Karpas-422 (cell line): ENCODE data around the gene TRIP12. TPM values are rescaled to one million over a fixed set of nuclear protein-coding genes. Genes with fewer than 3 reads are reported as not detected.
"Not testable (repeated sequence)": the region's sequence is repeated elsewhere in the genome, so short reads cannot be mapped to it uniquely, and the experiment has no call there.

Experiments used
- DNase-seq: peaks from one replicate; pipeline ENCODE4 v3.0.0-alpha.2; 2015
- H2AFZ ChIP-seq: fragments of 200-600 bp; sonication (generic); 2 replicates; pipeline ENCODE4 v1.6.1; 2014; ENCODE audit warnings: antibody characterized with exemption, low read length, mixed read lengths
- H3K27ac ChIP-seq: fragments of 200-600 bp; sonication (generic); 2 replicates; pipeline ENCODE4 v1.5.1; 2014; ENCODE audit warnings: mild to moderate bottlenecking, low read length, moderate library complexity
- H3K27me3 ChIP-seq: fragments of 200-600 bp; sonication (generic); 2 replicates; pipeline ENCODE4 v1.6.1; 2014; ENCODE audit warnings: low read length, mixed read lengths
- H3K36me3 ChIP-seq: fragments of 200-600 bp; sonication (generic); 2 replicates; pipeline ENCODE4 v1.6.1; 2014; ENCODE audit warnings: low read length, mixed read lengths; ENCODE audit not compliant: insufficient read depth
- H3K4me1 ChIP-seq: fragments of 200-600 bp; sonication (generic); 2 replicates; pipeline ENCODE4 v1.6.1; 2014; ENCODE audit warnings: mild to moderate bottlenecking, low read length, mixed read lengths
- H3K4me2 ChIP-seq: fragments of 200-600 bp; sonication (generic); 2 replicates; pipeline ENCODE4 v1.6.1; 2014; ENCODE audit warnings: low read length, low read depth, mild to moderate bottlenecking; ENCODE audit not compliant: poor library complexity, severe bottlenecking
- H3K4me3 ChIP-seq: fragments of 200-600 bp; sonication (generic); 2 replicates; pipeline ENCODE4 v1.5.1; 2014; ENCODE audit warnings: mild to moderate bottlenecking, antibody characterized with exemption, low read length, mixed read lengths
- H3K79me2 ChIP-seq: fragments of 200-600 bp; sonication (generic); 2 replicates; pipeline ENCODE4 v1.6.1; 2014; ENCODE audit warnings: mild to moderate bottlenecking, low read length, mixed read lengths
- H3K9ac ChIP-seq: fragments of 200-600 bp; sonication (generic); 2 replicates; pipeline ENCODE4 v1.6.0; 2014; ENCODE audit warnings: low read length
- H3K9me2 ChIP-seq: fragments of 200-600 bp; sonication (generic), shearing (Covaris generic); replicated peaks from 2 replicates; pipeline ENCODE4 v1.6.0; 2014; ENCODE audit warnings: mild to moderate bottlenecking, low read length, moderate library complexity; ENCODE audit not compliant: insufficient read depth
- H3K9me3 ChIP-seq: fragments of 300-700, 200-600 bp; sonication (generic); 2 replicates; pipeline ENCODE4 v1.6.1; 2014; ENCODE audit warnings: low read length, mixed read lengths
- H4K20me1 ChIP-seq: fragments of 200-600 bp; sonication (generic); 2 replicates; pipeline ENCODE4 v1.6.1; 2014; ENCODE audit warnings: mild to moderate bottlenecking, antibody characterized with exemption, low read length, low read depth; ENCODE audit not compliant: insufficient read depth
- total RNA-seq: library from RNA; depleted of rRNA; stranded (reverse); fragments of >200 nt; shearing (Covaris generic); gene quantifications from 2 replicates; pipeline ENCODE4 v1.2.3, GENCODE V29; 2014; ENCODE audit warnings: low replicate concordance

TRIP12 gene
- total RNA-seq, 1 experiment from 2014 or later: 187 TPM

DNA sequence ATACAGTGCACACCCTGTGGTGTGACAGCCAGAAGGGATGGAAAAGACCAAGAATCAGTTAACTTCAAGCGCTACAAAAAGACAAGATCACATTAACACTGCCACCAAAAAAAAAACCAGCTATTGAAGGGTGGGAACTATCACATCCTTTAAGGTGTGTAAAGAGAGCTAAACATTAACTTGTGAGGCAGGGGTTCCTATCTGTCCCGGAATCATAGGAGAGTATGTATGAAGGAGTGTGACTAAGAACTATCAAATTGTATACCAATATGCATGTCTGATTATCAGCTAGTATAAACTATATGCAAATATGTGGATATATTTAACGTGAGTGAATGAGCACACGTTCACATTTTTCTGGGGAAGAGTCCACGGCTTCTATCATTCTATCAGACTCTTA lies 119.0 kb downstream of the TRIP12 start:
- DNase-seq: no peak
- peaks cover 55% of the 10 kb centered on the region for H3K36me3 ChIP-seq
- H2AFZ ChIP-seq: no peak overlapping the region
- no peak overlapping the region for H3K4me3 ChIP-seq
- peaks cover 25% of the 10 kb centered on the region for H3K79me2 ChIP-seq
- H3K4me2 ChIP-seq: no peak overlapping the region
- peak overlapping the region; percentile 55; the same call in 1 of the 2 replicates for H3K27ac ChIP-seq
- H4K20me1 ChIP-seq: no peaks in the 10 kb centered on the region
- H3K4me1 ChIP-seq: peaks cover 36% of the 10 kb centered on the region
- no peak overlapping the region for H3K9ac ChIP-seq
- no peaks in the 10 kb centered on the region for H3K9me2 ChIP-seq
- H3K9me3 ChIP-seq: no peaks in the 10 kb centered on the region
- H3K27me3 ChIP-seq: no peaks in the 10 kb centered on the region

DNA sequence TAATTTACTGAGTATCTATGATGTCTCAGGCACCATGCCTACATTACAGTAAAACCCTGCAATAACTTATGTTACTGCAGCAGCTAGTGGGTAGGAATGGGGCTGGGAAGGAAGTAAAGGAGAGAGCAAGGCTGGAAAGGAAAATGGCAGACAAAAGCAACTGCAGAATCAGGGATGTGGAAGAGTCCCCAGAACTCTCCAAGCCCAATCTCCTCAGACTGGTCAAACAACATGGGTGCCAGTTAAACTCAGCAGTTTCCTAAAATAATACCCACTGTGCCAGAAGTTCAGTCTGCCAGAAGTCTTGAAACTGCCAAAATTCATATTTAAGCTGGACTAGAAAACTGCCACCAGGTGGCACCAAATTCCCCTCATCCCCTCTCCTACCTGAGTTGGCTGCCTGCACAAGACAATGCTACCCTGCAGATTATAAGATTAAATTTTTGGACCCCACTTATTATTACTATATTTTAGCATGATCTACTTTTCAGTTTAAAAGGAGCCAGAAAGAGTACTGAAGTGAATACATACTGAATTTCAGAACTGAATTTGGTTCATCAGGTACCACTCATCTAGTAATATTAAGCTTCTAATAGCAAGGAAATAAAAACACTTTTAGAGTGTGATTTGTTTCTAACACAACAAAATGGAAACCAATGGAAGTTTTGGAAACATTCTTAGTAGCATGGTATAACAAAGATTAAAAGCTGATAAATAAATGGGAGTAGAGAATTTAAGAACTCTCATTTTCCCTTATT lies 120.6 kb downstream of the TRIP12 start:
- peak; percentile 89 for DNase-seq

DNA sequence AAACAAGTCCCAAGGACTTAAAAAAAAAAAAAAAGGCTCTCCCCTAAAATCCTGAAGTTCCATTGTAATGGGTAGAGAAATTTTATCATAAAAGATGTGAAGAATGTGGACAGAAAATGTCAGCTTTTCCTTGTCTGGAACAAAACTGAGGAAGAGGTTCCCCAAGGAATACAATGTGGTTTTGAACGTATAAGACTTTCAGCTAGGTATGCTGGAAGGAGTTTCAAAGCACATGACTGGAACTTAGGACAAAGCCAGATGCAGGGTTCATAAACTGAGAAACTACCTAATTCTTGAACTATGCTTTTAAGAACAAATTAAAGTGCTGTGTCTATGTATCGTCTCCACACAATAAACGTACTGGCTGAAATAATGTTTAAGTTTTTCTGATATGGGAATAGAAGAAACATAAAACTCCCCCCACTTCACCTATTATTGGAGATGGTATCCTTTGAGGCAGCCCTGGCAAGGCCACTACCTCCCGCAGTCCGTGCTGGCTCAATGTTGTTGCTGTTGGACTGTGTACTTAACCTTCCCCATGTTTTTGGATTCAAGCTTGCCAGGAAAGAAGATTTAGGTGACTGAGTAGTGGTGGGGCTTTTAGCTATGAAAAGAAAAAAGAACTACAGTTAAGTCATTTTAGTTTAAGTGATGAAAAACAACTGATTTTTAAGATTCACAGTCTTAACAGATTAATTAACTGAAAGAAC lies 123.2 kb downstream of the TRIP12 start:
- H3K9me2 ChIP-seq: no peaks in the 10 kb centered on the region
- H3K27ac ChIP-seq: no peak overlapping the region
- no peak overlapping the region for H2AFZ ChIP-seq
- no peak overlapping the region for H3K9ac ChIP-seq
- no peaks in the 10 kb centered on the region for H3K27me3 ChIP-seq
- no peak overlapping the region for H3K4me2 ChIP-seq
- peaks cover 27% of the 10 kb centered on the region for H3K4me1 ChIP-seq
- H3K79me2 ChIP-seq: peaks cover 22% of the 10 kb centered on the region
- DNase-seq: no peak
- no peak overlapping the region for H3K4me3 ChIP-seq
- no peaks in the 10 kb centered on the region for H4K20me1 ChIP-seq
- H3K36me3 ChIP-seq: peaks cover 59% of the 10 kb centered on the region
- no peaks in the 10 kb centered on the region for H3K9me3 ChIP-seq

More for the DNA sequence above, 120.6 kb downstream of the TRIP12 start:
- Histone ChIP-seq H3K79me2 (peaks cover 25% of the 10 kb centered on the region), H3K27me3 (no peaks in the 10 kb centered on the region), H3K9me3 (no peaks in the 10 kb centered on the region), H3K36me3 (peaks cover 56% of the 10 kb centered on the region), H3K4me1 (peaks cover 36% of the 10 kb centered on the region), H3K4me2 (no peak overlapping the region), H3K4me3 (no peak overlapping the region), H4K20me1 (no peaks in the 10 kb centered on the region), H2AFZ (no peak overlapping the region), H3K9ac (no peak overlapping the region), H3K9me2 (no peaks in the 10 kb centered on the region), H3K27ac (peak overlapping the region; percentile 55)

DNA sequence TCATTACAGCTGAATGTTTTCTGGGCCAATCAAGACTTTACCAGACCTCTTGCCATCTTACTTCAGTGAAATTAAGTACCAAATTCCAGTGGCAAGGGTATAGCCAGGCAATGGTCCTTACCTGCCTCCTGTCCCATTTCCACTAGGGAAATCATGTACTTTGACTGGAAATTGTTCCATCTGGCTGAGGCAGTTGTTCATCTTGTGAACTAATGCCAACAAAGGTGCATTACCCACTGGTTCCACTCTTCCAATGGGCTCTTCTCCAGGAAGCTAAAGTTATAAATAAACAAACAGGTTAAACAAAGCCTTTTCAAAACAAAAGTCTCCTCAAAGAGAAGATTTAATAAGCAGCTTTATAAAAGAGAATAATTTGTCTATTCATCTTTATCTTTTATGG lies 126.8 kb downstream of the TRIP12 start:
- H3K4me1 ChIP-seq: no peaks in the 10 kb centered on the region
- H4K20me1 ChIP-seq: no peaks in the 10 kb centered on the region
- peaks cover 66% of the 10 kb centered on the region for H3K36me3 ChIP-seq

DNA sequence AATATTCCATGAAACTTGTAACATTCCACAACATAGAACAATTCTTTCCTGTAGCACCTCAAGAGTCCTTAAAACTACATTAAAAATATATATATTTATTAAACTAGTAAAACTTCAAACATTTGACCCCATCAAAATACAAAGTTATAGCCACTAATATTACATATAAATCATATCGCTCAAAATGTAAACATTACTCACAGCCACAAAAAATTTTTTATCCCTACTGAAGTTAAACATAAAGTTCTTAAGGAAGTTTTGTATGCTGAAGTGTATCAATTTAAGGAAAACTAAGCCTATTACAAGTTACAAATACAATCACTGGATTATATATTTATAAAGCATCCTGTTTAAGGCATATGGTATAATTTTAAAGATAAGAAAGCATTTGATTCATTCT lies 127.2 kb downstream of the TRIP12 start:
- Histone ChIP-seq H3K9me2 (no peaks in the 10 kb centered on the region), H3K36me3 (peaks cover 64% of the 10 kb centered on the region), H3K79me2 (peaks cover 9% of the 10 kb centered on the region; the same call in 1 of the 2 replicates), H4K20me1 (no peaks in the 10 kb centered on the region), H3K4me3 (no peak overlapping the region), H3K27me3 (no peaks in the 10 kb centered on the region), H3K9ac (no peak overlapping the region), H2AFZ (no peak overlapping the region), H3K27ac (no peak overlapping the region), H3K4me1 (no peaks in the 10 kb centered on the region), H3K9me3 (no peaks in the 10 kb centered on the region), H3K4me2 (no peak overlapping the region)
- no peak for DNase-seq

More for the DNA sequence above, 126.8 kb downstream of the TRIP12 start:
- no peak overlapping the region for H3K9ac ChIP-seq
- no peak for DNase-seq
- H3K27ac ChIP-seq: no peak overlapping the region
- no peaks in the 10 kb centered on the region for H3K27me3 ChIP-seq
- no peak overlapping the region for H3K4me2 ChIP-seq
- H3K9me2 ChIP-seq: no peaks in the 10 kb centered on the region
- H3K9me3 ChIP-seq: no peaks in the 10 kb centered on the region
- peaks cover 11% of the 10 kb centered on the region for H3K79me2 ChIP-seq
- no peak overlapping the region for H2AFZ ChIP-seq
- no peak overlapping the region for H3K4me3 ChIP-seq

DNA sequence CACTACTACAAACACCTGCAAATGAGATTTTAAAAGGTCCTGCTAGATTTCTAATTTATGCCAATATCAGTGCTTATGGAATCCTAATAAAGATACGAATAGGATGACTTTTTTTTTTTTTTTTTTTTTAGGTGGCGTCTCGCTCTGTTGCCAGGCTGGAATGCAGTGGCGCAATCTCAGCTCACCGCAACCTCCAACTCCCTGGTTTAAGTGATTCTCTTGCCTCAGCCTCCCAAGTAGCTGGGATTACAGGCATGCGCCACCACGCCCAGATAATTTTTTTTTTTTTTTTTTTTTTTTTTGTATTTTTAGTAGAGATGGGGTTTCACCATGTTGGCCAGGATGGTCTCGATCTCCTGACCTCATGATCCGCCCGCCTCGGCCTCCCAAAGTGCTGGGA lies 135.5 kb downstream of the TRIP12 start:
- H3K9ac ChIP-seq, H4K20me1 ChIP-seq, DNase-seq, H3K27me3 ChIP-seq, H3K79me2 ChIP-seq, H3K27ac ChIP-seq, H2AFZ ChIP-seq, H3K9me2 ChIP-seq, H3K4me3 ChIP-seq, H3K4me2 ChIP-seq, H3K9me3 ChIP-seq: not testable (repeated sequence)
- Histone ChIP-seq H3K4me1 (peaks cover 20% of the 10 kb centered on the region), H3K36me3 (peaks cover 35% of the 10 kb centered on the region)

DNA sequence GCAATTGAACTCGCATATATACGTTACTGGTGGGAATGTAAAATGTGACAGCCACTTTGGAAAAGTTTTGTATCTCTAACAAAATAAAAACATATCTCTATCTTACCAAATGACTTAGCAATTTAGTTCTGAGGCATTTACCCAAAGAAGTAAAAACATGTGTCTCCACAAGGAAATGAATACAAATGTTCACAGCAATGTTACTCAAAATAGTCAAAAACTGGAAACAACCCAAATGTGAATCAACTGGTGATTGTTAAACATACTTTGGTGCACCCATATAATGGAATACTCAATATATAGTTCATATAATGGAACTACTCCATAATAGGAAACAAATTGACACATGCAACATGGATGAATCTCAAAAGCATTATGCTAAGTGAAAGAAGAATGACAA lies 137.0 kb downstream of the TRIP12 start:
- peaks cover 17% of the 10 kb centered on the region for H3K79me2 ChIP-seq
- no peak overlapping the region for H3K27ac ChIP-seq
- no peaks in the 10 kb centered on the region for H3K27me3 ChIP-seq
- no peaks in the 10 kb centered on the region for H3K9me3 ChIP-seq
- peaks cover 39% of the 10 kb centered on the region for H3K36me3 ChIP-seq
- H3K9me2 ChIP-seq: no peaks in the 10 kb centered on the region
- no peak for DNase-seq
- H2AFZ ChIP-seq: no peak overlapping the region
- no peak overlapping the region for H3K4me3 ChIP-seq
- H3K4me1 ChIP-seq: peaks cover 25% of the 10 kb centered on the region
- H4K20me1 ChIP-seq: no peaks in the 10 kb centered on the region
- no peak overlapping the region for H3K4me2 ChIP-seq
- no peak overlapping the region for H3K9ac ChIP-seq

DNA sequence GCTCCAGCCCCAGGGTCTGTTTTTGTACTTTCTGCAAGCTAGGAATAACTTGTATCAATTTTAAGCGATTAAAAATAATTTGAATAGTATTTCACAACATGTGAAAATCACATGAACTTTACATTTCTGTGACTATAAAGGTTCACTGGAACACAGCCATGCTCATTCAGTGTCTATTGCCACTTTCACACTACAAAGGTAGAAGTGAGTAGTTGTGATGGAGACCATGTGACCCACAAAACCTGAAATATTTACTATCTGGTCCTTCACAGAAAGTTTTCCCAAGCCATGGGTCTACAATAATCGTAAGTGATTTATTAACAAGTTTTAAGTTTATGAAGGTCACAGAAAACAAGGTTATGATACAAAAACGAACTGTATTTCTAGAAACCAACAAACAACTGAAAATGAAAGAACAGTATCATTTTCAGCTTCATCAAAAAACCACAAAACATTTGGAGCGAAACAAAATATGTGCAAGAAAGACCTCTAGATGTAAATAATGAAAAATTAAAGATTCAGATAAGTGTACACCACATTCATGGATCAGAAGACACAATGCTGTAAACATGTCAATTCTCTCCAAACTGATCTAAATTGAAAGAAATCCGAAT lies 138.6 kb downstream of the TRIP12 start:
- no peak overlapping the region for H3K9ac ChIP-seq
- H4K20me1 ChIP-seq: no peaks in the 10 kb centered on the region
- no peak overlapping the region for H3K27ac ChIP-seq
- no peaks in the 10 kb centered on the region for H3K27me3 ChIP-seq
- no peak overlapping the region for H3K4me3 ChIP-seq
- no peaks in the 10 kb centered on the region for H3K9me3 ChIP-seq
- no peak overlapping the region for H2AFZ ChIP-seq
- no peak for DNase-seq
- peaks cover 35% of the 10 kb centered on the region; the same call in 1 of the 2 replicates for H3K36me3 ChIP-seq
- peaks cover 18% of the 10 kb centered on the region for H3K79me2 ChIP-seq
- H3K4me2 ChIP-seq: no peak overlapping the region
- H3K9me2 ChIP-seq: no peaks in the 10 kb centered on the region
- H3K4me1 ChIP-seq: peaks cover 25% of the 10 kb centered on the region
